ENCODE data around the gene MAN2B1.
A peak's percentile ranks its signal among the peaks of the same experiment; 100 is the strongest.
"Not testable (repeated sequence)": the region's sequence is repeated elsewhere in the genome, so short reads cannot be mapped to it uniquely, and the experiment has no call there.

The MAN2B1 gene

DNA sequence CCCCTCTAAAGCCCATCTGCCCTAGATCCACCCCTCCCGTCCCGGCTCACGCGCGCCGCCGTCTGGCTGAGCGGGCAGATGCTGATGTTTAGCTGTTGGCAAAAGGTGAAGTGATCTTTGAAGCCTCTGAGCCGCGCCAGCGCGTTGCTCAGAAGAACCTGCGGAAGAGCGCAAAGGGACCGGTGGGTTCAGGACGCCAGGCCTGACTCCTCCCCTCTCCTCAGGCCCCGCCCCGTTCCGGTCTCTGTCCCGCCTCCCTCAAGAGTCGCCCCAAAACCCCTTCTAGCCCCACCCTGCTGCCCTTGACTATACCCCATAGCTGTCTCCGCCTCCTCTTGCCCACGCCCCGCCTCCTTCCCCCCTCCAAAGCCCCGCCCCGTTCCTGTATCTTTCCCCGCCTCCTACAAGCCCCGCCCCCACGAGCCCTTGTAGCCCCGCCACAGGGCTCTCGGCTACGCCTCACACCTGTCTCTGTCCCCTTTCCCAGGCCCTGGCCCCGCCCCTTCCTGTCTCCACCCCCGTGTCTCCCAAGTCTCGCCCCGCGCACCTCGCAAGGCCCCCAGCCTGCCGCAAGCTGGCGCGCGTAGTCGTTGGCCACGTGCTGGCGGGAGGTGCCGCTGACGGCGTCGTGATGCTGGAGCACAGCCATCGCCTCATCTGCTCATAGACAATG is 9.5 kb downstream of the MAN2B1 start:
- no peak for DNase-seq

DNA sequence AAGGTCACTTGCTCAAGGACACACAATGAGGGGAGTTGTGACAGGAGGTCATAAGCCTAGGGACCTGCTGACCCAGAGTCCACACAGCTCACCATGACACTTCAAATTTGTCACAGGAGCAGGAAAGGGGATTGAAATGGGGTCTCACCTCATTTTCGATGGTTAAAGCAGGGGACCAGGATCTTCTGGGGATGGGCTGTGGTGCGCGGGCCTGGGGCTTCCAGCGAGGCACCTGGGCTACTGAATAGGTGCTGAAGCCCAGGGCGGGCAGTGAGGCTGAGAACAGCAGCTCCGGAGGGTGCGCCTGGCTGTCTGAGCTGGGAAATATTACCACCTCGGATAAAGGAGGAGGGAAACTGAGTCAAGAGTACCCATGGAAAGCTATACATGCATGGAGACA is 11.0 kb downstream of the MAN2B1 start:
- DNase-seq: no peak

DNA sequence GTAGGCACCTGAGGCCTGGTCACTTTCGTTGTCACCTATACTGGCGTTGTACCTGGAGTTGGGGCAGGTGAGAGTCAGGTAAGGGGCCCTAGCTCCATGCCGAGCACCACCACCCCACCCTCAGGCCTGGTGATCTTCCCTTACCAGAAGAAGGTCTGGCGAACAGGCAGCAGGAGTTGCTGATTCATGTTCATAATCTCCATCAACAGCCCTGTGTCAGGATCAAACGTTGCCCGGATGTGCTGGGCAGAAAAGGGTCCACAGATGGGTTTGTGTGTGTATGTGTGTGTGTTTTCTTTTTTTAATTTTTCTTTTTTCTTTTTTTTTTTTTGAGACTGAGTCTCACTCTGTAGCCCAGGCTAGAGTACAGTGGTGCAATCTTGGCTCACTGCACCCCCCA is 14.3 kb downstream of the MAN2B1 start:
- no peak for DNase-seq

DNA sequence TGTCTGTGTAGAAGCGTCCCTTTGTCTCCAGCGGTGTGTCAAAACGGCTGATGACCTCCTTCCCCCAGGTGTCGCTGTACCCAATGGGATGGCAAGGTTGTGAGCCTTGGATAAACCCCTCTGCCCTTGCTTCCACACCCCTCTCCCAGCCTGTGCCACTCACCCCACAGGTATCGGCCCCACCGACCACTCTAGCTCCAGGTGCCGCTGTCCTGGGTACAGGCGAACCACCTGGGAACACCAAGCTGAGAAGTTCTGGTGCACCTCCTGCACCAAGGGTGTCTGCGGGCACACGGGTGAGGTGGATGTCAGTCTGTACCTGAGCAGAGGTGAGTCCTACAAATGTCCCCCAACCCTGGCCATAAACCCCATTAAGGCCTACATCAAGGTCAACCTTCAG is 16.6 kb downstream of the MAN2B1 start:
- DNase-seq: no peak

DNA sequence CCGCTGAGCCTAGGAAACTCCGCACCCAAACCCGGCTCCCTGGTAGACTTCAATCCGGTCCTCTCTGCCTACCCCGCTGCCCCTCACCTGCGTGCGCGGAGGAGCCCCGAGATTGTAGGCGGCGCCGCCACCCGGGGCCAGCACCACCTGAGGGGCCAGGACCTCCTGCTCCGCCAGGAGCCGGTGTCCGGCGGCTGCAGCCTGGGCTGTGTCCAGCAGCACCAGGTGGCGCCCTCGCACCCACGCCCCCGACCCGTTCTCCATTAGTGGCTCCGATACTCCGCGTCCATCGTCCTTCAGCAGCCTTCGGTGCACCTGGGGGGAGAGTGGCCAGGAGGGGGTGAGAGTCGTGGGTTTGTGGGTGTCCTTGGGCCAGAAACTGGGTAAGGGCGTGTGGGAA is 18.5 kb downstream of the MAN2B1 start:
- no peak for DNase-seq

DNA sequence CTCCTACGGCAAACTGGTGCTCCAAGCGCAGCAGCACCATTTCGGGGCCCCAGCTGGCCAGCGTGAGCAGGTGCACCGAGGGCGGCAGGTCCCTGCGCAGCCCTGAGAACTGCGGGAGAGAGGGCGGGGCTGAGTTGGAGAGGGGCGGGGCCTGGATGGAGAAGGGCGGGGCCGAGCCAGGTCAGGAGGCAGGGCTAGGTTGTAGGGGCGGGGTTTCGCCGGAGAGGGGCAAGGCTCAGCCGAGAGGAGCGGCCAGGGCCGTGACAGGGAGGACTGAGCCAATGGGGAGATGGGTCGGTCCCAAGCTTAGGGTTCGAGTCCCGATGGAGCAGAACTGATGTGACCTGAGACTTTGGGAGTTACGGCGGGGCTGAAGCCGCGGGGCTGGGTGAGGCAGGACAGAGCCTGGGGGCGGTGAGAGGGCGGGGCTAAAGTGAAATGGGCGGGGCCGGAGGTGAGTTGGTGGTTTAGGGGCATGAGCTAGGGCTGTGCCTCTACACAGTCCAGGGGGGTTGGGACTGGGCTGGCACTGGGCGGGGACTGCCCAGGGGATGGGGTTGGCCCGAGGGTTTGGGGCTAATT is 19.0 kb downstream of the MAN2B1 start:
- no peak for DNase-seq

DNA sequence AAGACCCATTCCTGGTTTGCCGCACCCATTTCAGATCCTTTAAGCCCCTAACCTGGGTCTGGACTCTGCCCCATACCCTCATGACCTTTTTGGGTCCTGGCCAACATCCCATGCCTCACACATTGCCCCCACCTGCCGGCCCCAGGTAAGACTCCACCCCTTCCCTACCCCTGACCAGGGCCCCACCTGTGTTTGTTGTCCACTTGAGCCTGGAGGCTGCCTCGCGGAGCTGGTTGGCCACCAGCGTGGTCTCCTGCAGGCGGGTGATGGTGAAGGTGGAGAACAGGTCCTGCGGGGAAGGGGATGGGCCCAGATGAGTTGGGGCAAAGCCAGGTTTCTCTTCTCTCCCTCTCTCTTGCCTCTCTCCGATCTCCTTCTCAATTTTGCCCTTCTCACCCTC is 19.5 kb downstream of the MAN2B1 start:
- DNase-seq: no peak

DNA sequence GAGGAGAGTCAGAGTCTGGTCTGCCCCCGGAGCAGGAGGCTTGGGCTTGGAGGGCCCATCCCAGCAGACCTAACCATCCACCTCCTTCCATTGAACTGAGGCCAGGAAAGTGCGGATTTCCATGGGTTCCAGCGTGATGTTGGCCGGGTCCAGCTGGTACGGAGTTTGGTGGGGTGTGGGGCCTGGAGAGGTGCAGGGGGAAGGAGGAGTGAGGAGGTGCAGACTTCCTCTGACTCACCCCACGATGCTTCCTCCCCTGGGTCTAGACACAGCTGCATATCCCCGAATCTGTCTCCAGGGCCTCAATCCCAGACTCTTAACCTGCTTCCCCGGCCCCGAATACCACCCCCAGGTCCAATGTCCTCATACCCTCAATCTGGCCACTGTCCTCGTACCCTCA is 20.0 kb downstream of the MAN2B1 start:
- no peak for DNase-seq

DNA sequence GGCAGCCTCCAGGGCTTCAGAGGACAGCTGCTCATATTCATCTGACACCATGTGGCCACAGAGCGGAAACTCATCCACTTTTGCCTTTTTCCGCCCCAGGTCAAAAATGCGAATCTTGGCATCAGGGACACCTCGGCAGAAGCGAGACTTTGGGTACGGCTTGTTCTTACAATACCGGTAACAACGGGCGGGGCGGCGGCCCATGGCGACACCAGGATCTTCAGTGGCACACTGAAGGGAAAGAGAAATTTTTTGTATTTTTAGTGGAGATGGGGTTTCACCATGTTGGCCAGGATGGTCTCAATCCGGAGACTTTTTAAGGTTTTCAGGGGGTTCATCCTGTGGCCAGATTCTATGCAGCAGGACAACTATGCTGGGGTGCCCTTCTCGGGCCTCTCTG is 22.8 kb downstream of the MAN2B1 start:
- not testable (repeated sequence) for DNase-seq

DNA sequence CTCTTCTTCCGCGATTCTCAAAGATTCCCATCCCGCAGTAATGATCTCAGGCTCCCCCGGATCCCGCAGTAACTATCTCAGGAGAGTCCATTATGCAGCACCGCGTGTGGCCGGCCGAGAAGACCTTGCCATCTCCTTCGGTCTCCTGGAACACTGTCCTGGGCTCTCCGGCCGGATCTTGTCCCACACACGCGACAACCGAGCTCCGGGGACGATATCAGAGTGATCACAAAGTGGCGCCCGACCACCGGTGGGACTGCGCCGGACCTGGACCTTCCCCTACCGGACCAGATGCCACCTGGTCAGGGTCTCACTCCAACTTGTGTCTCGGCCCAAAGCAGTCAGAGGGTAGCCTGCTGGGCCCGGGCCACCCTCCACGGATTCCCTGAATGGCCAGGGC is 24.0 kb downstream of the MAN2B1 start:
- DNase-seq: no peak

DNA sequence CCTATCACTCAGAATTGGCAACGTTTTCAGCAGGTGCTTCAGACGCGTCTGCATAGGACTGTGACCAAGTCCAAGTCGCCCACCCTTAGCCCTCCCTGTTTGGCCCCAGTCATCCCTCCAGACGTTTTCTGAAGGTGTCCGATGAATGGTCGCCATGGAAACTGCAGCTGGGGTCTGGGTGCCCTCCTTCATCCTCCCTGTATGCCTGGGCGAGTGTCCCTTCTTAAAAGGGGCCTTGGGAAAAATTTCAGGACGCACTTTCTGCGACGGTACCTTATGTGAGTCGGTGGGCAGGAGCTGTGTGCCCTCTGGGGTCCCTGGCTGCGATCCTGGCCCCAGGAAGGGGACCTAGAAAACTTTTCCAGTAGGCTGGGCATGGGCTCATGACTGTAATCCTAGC is 25.1 kb downstream of the MAN2B1 start:
- DNase-seq: no peak

DNA sequence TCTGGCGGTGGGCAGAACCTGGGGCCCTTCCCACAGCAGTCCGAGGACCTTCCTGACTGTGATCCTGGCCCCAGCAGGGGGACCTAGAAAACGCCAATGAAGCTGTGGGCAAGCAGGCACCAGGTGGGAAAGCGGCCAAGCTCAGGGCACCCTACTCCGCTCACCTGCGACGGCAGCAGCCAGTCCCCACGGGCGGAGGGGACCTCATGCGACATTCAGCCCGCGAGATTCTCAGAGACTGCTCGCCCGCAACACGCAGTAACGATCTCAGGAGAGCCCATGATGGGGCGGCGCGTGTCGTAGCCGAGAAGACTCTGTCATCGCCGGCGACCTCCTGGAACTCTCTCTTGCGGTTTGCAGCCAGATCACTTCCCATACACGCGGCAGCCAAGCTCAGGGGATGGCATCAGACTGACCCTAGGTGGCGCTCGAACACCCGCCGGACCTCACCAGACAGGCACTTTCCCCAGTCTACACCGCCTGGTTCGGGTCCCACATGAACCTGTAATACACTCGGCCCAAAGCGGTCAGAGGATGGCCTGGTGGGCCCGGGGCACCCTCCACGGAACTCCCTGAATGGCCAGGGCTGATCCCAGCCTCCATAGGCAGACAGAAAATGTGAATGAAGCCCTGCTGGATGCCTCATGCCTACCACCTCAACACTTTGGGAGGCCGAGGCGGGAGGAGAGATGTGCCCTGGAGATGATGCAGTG is 26.5 kb downstream of the MAN2B1 start:
- peak; percentile 86 for DNase-seq

DNA sequence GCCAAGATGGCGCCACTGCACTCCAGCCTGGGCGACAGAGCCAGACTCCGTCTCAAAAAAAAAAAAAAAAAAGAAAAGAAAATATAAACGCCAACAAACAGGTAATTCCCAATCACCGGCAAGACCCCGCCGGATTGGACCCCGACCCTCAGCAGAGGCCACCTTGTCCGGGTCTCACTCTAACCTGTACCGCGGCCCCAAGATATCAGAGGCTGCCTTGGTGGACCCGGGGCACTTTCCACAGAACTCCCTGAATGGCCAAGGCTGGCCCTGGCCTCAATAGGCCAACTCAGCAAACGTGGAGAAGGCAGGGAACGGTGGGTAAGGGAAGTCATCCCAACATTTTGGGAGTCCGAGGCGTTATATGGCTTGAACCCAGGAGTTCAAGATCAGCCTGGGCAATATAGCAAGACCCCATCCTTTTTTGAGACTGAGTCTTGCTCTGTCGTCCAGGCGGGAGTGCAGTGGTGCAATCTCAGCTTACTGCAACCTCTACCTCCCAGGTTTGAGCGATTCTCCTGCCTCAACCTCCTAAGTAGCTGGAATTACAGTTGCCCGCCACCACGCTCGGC is 27.8 kb downstream of the MAN2B1 start:
- no peak for DNase-seq

DNA sequence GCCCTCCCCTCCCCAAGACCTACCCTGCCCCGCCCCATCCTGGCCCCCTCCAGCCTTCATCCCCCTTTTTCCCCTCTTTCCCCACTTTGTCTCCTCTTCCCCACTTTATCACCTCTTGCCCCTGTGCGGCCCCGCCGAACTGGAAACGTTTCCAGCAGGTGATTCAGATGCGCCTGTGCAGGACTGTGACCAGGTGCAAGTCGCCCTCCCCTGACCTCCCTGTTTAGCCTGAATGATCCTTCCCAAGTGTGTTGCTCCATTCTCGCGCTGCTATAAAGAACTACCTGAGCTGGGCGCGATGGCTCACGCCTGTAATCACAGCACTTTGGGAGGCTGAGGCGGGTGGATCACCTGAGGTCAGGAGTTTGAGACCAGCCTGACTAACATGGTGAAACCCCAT is 29.9 kb downstream of the MAN2B1 start:
- DNase-seq: no peak

DNA sequence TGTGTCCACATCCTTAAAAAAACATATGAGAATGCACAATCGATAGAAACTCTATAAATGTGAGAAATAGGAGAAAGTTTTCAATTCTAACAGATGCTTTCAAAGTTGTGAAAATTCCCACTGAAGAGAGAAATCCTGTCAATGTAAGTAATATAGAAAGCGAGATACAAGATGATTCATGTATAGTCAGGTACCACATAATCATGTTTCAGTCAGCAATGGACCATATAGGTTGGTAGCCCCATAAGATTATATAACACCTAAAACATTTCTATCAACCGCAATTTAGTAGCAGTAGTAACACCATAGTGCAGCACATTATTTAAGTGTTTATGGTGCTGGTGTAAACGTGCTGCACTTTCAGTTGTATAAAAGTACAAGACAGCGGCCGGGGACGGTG is 37.3 kb downstream of the MAN2B1 start:
- no peak for DNase-seq

DNA sequence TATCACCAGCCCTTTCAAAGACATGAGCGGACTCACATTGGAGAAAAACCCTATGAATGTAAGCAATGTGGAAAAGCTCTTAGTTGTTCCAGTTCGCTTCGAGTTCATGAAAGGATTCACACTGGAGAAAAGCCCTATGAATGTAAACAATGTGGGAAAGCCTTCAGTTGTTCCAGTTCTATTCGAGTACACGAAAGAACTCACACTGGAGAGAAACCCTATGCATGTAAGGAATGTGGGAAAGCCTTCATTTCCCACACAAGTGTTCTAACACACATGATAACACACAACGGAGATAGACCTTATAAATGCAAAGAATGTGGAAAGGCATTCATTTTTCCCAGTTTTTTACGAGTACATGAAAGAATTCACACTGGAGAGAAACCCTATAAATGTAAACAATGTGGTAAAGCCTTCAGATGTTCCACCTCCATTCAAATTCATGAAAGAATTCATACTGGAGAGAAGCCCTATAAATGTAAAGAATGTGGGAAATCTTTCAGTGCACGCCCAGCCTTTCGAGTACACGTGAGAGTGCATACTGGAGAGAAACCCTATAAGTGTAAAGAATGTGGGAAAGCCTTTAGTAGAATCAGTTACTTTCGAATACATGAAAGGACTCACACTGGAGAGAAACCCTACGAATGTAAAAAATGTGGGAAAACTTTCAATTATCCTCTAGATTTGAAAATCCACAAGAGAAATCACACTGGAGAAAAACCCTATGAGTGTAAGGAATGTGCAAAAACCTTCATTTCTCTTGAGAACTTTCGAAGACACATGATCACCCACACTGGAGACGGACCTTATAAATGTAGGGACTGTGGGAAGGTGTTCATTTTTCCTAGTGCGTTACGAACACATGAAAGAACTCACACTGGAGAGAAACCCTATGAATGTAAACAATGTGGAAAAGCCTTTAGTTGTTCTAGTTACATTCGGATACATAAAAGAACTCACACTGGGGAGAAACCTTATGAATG is 38.2 kb downstream of the MAN2B1 start:
- DNase-seq: no peak

DNA sequence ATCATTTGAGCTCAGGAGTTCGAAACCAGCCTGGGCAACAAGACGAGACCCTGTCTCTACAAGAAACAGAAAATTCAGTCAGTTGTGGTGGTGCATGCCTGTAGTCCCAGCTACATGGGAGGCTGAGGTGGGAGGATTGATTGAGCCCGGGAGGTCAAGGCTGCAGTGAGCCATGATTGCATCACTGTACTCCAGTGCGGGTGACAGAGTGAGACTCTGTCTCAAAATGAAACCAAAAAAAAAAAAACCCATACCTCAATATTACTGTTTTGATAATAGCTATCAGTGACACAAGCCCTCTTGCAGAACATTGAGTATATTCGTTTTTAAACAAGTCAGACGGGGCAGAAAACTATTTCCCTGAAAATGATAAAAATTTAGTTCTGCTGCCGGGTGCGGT is 39.6 kb downstream of the MAN2B1 start:
- no peak for DNase-seq

DNA sequence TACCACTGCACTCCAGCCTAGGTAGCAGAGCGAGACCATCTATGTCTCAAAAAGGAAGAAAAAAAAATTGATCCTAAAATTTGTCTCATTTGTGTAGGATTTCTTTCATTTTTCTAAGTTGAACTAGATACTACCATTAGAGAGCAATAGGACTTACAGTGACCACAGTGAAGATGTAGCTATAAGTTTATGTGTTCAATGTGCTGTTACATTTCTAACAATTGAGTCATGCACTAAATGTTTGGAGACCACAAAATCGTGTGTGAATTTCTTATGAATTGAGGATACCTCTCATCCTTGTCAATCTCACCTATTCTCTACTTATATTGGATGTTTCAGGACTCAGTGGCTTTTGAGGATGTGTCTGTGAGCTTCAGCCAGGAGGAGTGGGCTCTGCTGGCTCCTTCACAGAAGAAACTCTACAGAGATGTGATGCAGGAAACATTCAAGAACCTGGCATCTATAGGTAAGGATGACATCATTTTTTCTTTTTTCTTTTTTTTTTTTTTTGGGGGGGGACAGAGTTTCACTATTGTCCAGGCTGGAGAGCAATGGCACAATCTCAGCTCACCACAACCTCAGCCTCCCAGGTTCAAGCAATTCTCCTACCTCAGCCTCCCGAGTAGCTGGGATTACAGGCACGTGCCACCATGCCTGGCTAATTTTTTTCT is 43.0 kb downstream of the MAN2B1 start:
- no peak for DNase-seq

DNA sequence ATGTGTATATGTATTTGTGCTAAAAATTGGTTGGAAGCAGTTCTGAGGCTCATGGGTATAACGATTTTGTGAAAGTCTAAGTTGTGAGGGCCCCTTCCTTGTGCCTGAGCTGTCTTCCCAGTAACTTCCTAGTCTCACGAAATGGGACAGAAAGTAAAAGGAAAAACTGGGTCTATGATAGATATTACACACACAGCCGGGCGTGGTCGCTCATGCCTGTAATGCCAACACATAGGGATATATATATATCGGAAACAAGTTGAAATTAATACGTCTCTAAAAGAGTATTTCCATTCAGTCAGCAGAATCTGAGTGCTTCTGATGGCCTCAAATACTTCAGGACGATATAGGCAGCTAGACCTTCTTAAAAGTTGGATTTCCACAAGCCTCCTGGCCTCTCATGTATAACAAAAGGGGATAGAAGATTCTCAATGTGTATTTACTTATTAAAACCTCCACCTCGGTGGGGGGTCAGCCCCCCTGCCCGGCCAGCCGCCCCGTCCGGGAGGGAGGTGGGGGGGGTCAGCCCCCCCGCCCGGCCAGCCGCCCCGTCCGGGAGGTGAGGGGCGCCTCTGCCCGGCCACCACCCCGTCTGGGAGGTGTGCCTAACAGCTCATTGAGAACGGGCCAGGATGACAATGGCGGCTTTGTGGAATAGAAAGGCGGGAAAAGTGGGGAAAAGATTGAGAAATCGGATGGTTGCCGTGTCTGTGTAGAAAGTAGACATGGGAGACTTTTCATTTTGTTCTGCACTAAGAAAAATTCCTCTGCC is 45.1 kb downstream of the MAN2B1 start:
- not testable (repeated sequence) for DNase-seq

DNA sequence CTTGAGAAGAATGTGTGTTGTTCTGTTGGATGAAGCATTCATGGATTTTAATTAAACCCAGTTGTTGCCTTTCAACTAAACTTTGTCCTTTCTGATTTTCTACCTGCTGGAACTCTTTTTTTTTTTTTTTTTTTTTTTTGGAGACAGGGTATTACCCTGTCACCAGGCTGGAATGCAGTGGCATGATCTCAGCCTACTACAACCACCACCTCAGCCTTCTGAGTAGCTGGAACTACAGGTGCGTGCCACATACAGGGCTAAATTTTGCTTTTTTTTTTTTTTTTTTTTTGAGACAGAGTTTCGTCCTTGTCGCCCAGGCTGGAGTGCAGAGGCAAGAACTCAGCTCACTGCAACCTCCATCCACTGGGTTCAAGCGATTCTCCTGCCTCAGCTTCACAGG is 48.9 kb downstream of the MAN2B1 start:
- no peak for DNase-seq

DNA sequence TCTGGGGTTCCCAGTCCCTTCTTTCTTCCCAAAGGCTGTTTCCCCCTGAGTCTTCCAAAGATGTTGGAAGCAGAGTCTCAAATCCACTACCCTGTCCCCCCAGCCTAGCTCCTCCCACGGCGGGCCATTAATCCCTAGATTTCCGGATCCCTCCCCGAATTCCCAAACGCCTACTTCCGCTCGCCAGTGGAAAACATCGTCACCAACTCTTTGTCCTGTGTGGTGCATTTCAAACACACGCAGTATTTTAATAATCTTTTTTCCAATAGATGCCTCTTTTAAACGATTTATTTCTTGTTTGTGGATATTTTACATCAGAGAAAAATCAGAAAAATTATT is 55.2 kb downstream of the MAN2B1 start:
- peak; percentile 11 for DNase-seq
